Activated CD4-positive, alpha-beta T cell treated with anti-CD3 and anti-CD28 coated beads for 1 hour (primary cell): Measurements from ENCODE around the gene SLC4A4.
"Not testable (repeated sequence)": the region's sequence is repeated elsewhere in the genome, so short reads cannot be mapped to it uniquely, and the experiment has no call there.

Experiments used
- DNase-seq: peaks from one replicate; pipeline ENCODE4 v3.0.0-alpha.2; 2020

The SLC4A4 gene

GRCh38 chr4:71361476-71361875 is 22.7 kb downstream of the SLC4A4 start:
- no peak for DNase-seq

- DNase-seq = no peak
These were observed 27.9 kb downstream of the SLC4A4 start for GRCh38 chr4:71366766-71367165.

GRCh38 chr4:71367546-71367945 is 28.7 kb downstream of the SLC4A4 start:
- DNase-seq = no peak

- DNase-seq = no peak
These were observed 30.1 kb downstream of the SLC4A4 start for GRCh38 chr4:71368906-71369305.

- DNase-seq = no peak
These were observed 30.7 kb downstream of the SLC4A4 start for GRCh38 chr4:71369536-71369935.

GRCh38 chr4:71375494-71375893 is 36.7 kb downstream of the SLC4A4 start:
- DNase-seq = no peak

GRCh38 chr4:71377561-71377960 is 38.7 kb downstream of the SLC4A4 start:
- no peak for DNase-seq

GRCh38 chr4:71379126-71379525 is 40.3 kb downstream of the SLC4A4 start:
- DNase-seq = no peak

- no peak for DNase-seq
These were observed 42.0 kb downstream of the SLC4A4 start for GRCh38 chr4:71380788-71381187.

GRCh38 chr4:71382125-71382899 is 43.5 kb downstream of the SLC4A4 start:
- DNase-seq = no peak

- no peak for DNase-seq
These were observed 44.2 kb downstream of the SLC4A4 start for GRCh38 chr4:71382900-71383560.

GRCh38 chr4:71383984-71384383 is 45.2 kb downstream of the SLC4A4 start:
- DNase-seq = no peak

GRCh38 chr4:71389149-71389827 is 50.5 kb downstream of the SLC4A4 start:
- DNase-seq = no peak

- DNase-seq = no peak
These were observed 53.3 kb downstream of the SLC4A4 start for GRCh38 chr4:71392109-71392508.

- no peak for DNase-seq
These were observed 57.6 kb downstream of the SLC4A4 start for GRCh38 chr4:71396382-71396781.

- no peak for DNase-seq
These were observed 62.0 kb downstream of the SLC4A4 start for GRCh38 chr4:71400810-71401209.

GRCh38 chr4:71402616-71403015 is 63.8 kb downstream of the SLC4A4 start:
- DNase-seq = no peak

- DNase-seq = no peak
These were observed 65.2 kb downstream of the SLC4A4 start for GRCh38 chr4:71404049-71404448.

- DNase-seq = no peak
These were observed 67.0 kb downstream of the SLC4A4 start for GRCh38 chr4:71405791-71406190.

GRCh38 chr4:71406459-71406963 is 67.7 kb downstream of the SLC4A4 start:
- DNase-seq = no peak

- not testable (repeated sequence) for DNase-seq
These were observed 70.1 kb downstream of the SLC4A4 start for GRCh38 chr4:71408961-71409360.

- no peak for DNase-seq
These were observed 73.2 kb downstream of the SLC4A4 start for GRCh38 chr4:71411981-71412380.

- no peak for DNase-seq
These were observed 76.7 kb downstream of the SLC4A4 start for GRCh38 chr4:71415491-71415890.

GRCh38 chr4:71417150-71417549 is 78.3 kb downstream of the SLC4A4 start:
- DNase-seq = no peak
